Kidney glomerular epithelial cell (primary cell): ENCODE results near the gene XPR1.
A peak's percentile ranks its signal among the peaks of the same experiment; 100 is the strongest.
"Not testable (repeated sequence)": the region's sequence is repeated elsewhere in the genome, so short reads cannot be mapped to it uniquely, and the experiment has no call there.

ENCODE experiments used
- DNase-seq: peaks from one replicate; lab custom pipeline; 2025; lab: John Stamatoyannopoulos, UW

Gene XPR1

GRCh38 chr1:180722586-180722985, 90.8 kb downstream of the XPR1 start:
- no peak for DNase-seq

GRCh38 chr1:180724055-180724454, 92.2 kb downstream of the XPR1 start:
- no peak for DNase-seq

GRCh38 chr1:180726024-180726423, 94.2 kb downstream of the XPR1 start:
- not testable (repeated sequence) for DNase-seq

GRCh38 chr1:180727751-180728150, 95.9 kb downstream of the XPR1 start:
- DNase-seq, result not testable (repeated sequence)

GRCh38 chr1:180728472-180729106, 96.8 kb downstream of the XPR1 start:
- no peak for DNase-seq

- no peak for DNase-seq
Observed at GRCh38 chr1:180731131-180731530, 99.3 kb downstream of the XPR1 start.

- DNase-seq, result no peak
Observed at GRCh38 chr1:180732866-180733265, 101.0 kb downstream of the XPR1 start.

GRCh38 chr1:180734366-180734765, 102.5 kb downstream of the XPR1 start:
- no peak for DNase-seq

GRCh38 chr1:180742663-180743062, 110.8 kb downstream of the XPR1 start:
- no peak for DNase-seq

GRCh38 chr1:180743868-180744267, 112.0 kb downstream of the XPR1 start:
- DNase-seq, result no peak

- no peak for DNase-seq
Observed at GRCh38 chr1:180745098-180745497, 113.3 kb downstream of the XPR1 start.

GRCh38 chr1:180751921-180752320, 120.1 kb downstream of the XPR1 start:
- DNase-seq, result peak; percentile 17

GRCh38 chr1:180754453-180754852, 122.6 kb downstream of the XPR1 start:
- no peak for DNase-seq

GRCh38 chr1:180757657-180758056, 125.8 kb downstream of the XPR1 start:
- no peak for DNase-seq

- no peak for DNase-seq
Observed at GRCh38 chr1:180762796-180763195, 131.0 kb downstream of the XPR1 start.

GRCh38 chr1:180765151-180765550, 133.3 kb downstream of the XPR1 start:
- DNase-seq, result no peak

GRCh38 chr1:180769889-180770288, 138.1 kb downstream of the XPR1 start:
- no peak for DNase-seq

GRCh38 chr1:180773210-180773865, 141.5 kb downstream of the XPR1 start:
- DNase-seq, result peak; percentile 42

GRCh38 chr1:180775801-180776200, 144.0 kb downstream of the XPR1 start:
- no peak for DNase-seq

- DNase-seq, result no peak
Observed at GRCh38 chr1:180777072-180777689, 145.4 kb downstream of the XPR1 start.

GRCh38 chr1:180778782-180779398, 147.1 kb downstream of the XPR1 start:
- DNase-seq, result no peak

- no peak for DNase-seq
Observed at GRCh38 chr1:180779584-180779983, 147.8 kb downstream of the XPR1 start.

GRCh38 chr1:180781718-180782117, 149.9 kb downstream of the XPR1 start:
- no peak for DNase-seq
